Adrenal gland (tissue), 12 donors: ENCODE measurements around the gene HNRNPM. TPM values are rescaled to one million over a fixed set of nuclear protein-coding genes. Genes with fewer than 3 reads are reported as not detected.

Source experiments
- DNase-seq, 7 donors: peaks; one replicate each; pipeline ENCODE4 v3.0.0-alpha.2; 2019 to 2020
- H3K27ac ChIP-seq, 5 donors: fragments of 200-600 bp; sonication (generic) in 4 of 5; 1 replicate in 3 of 5; 2 replicates in 2 of 5; pipeline versions ENCODE4 v1.5.1 to v1.8.0; 2016 to 2020; ENCODE audit warnings: mild to moderate bottlenecking in 1 of 5
- H3K27me3 ChIP-seq: fragments of 200-600 bp; 2 replicates; pipeline ENCODE4 v1.8.0; 2021
- H3K36me3 ChIP-seq, 2 donors: fragments of 200-600 bp; replicated peaks in 1 of 2; 1 replicate in 1 of 2; 2 replicates in 1 of 2; pipeline versions ENCODE4 v1.5.1 to v1.8.0; 2018 to 2022
- H3K4me1 ChIP-seq, 2 donors: fragments of 200-600 bp; replicated peaks in 1 of 2; 1 replicate in 1 of 2; 2 replicates in 1 of 2; pipeline versions ENCODE4 v1.5.1 to v1.8.0; 2018 to 2021
- H3K4me3 ChIP-seq, 4 donors: fragments of 200-600 bp; sonication (generic) in 3 of 4; one replicate each; pipeline ENCODE4 v1.5.1; 2016 to 2018
- H3K9me3 ChIP-seq, 3 donors: fragments of 200-600 bp; sonication (generic) in 1 of 3; replicated peaks in 1 of 3; 1 replicate in 2 of 3; 2 replicates in 1 of 3; pipeline versions ENCODE4 v1.5.1 to v1.8.0; 2016 to 2021
- CTCF ChIP-seq, 6 experiments: fragments of 450-650 bp in 4 of 6; fragments of 200-600 bp in 2 of 6; sonication (generic) in 1 of 6; IDR thresholded peaks; 1 replicate in 5 of 6; 2 replicates in 1 of 6; pipeline versions ENCODE4 v1.5.1 to v1.8.0; 2016 to 2021; ENCODE audit warnings: antibody characterized with exemption in 6 of 6, mild to moderate bottlenecking in 2 of 6, moderate library complexity in 1 of 6
- POLR2A ChIP-seq, 2 donors: fragments of 450-650 bp; IDR thresholded peaks; one replicate each; pipeline ENCODE4 v1.6.1; 2017; ENCODE audit warnings: antibody characterized with exemption in 2 of 2, mild to moderate bottlenecking in 2 of 2, moderate library complexity in 1 of 2
- WGBS, 4 donors: extraction: QIAGEN DNeasy Blood & Tissue Kit in 2 of 4; methylation state at CpG; one replicate each; pipeline versions ENCODE4 v1.1.5 to v1.1.7; 2013 to 2017; 5-methylcytosine and 5-hydroxymethylcytosine counted together
- intact Hi-C, 2 donors: fragments of 100-400 bp; cut with DNase I; formaldehyde crosslinking; loops; one replicate each; pipeline versions ENCODE4 v1.14.1 to v1.15.0; 2022 to 2023
- polyA plus RNA-seq, 3 donors: library from polyadenylated mRNA; stranded (reverse); fragments of 200-250 nt in 2 of 3; fragments of 350-450 nt in 1 of 3; fragmentation: Illumina TruSeq in 1 of 3; extraction: RNeasy Lipid Tissue Mini Kit (QIAGEN cat#74804) in 1 of 3; gene quantifications; one replicate each; pipeline ENCODE4 v1.2.3, GENCODE V29; 2013 to 2014
- total RNA-seq, 9 donors: library from RNA; depleted of rRNA in 4 of 9; stranded (reverse); fragments of >200 nt in 4 of 9; fragments of 120-200 nt in 1 of 9; fragmentation: NEBNext Ultra II Directional in 1 of 9; extraction: Animal tissue kit (Norgen Biotek cat#: 25700) in 1 of 9; gene quantifications; one replicate each; pipeline versions ENCODE4 v1.1.0 to v1.2.4, GENCODE V29; 2013 to 2023
- donor health status: healthy with polysubstance abuse.
- donor health status: Bipolar disorder and iron deficiency.
- donor health status: DM: yes; HTN: yes; CAD: no.
- donor health status: DM: no; HTN: no; CAD: no.
- donor health status: DM: no; HTN: no; CAD: no.
- donor health status: DM: yes; HTN: yes; CAD: no.

HNRNPM gene
- total and polyA plus RNA-seq, 12 donors, result 51.7 to 262 (median 77.4) TPM

GRCh38 chr19:8488365-8488764 lies 43.6 kb downstream of the HNRNPM start:
- H3K4me3 ChIP-seq, result no peak overlapping the region
- TF ChIP-seq CTCF (IDR thresholded peaks at IDR 0.05), result no peak
- TF ChIP-seq POLR2A (IDR thresholded peaks at IDR 0.05), result no peak
- no peaks in the 10 kb centered on the region for H3K4me1 ChIP-seq
- H3K36me3 ChIP-seq, result peaks cover 0 to 61% of the 10 kb centered on the region in 2 donors
- WGBS, 4 donors, result 74 to 81% (median 76%) methylated on average over 15 of the region's 15 CpGs
- no peaks in the 10 kb centered on the region for H3K27me3 ChIP-seq
- H3K9me3 ChIP-seq, result no peaks in the 10 kb centered on the region
- intact Hi-C loops, result no loop called here
- DNase-seq, result no peak
- peak overlapping the region in 1 of 5 donors; percentile 32 for H3K27ac ChIP-seq

- H3K4me3 ChIP-seq, result no peak overlapping the region
- H3K27ac ChIP-seq, result no peak overlapping the region
- no peaks in the 10 kb centered on the region for H3K9me3 ChIP-seq
- H3K27me3 ChIP-seq, result no peaks in the 10 kb centered on the region
- no peak for TF ChIP-seq POLR2A (IDR thresholded peaks at IDR 0.05)
- TF ChIP-seq CTCF (IDR thresholded peaks at IDR 0.05), result no peak
- no peaks in the 10 kb centered on the region for H3K4me1 ChIP-seq
- no peak for DNase-seq
- 79 to 89% (median 84%) methylated on average over 13 to 25 of the region's 25 CpGs for WGBS, 4 donors
- intact Hi-C loops, result no loop called here
- peaks cover 0 to 47% of the 10 kb centered on the region in 2 donors for H3K36me3 ChIP-seq
Observed at GRCh38 chr19:8489561-8490394, 45.0 kb downstream of the HNRNPM start.

GRCh38 chr19:8490395-8490760 lies 45.6 kb downstream of the HNRNPM start:
- 68 to 78% (median 77%) methylated on average over 5 to 24 of the region's 24 CpGs for WGBS, 4 donors
- Histone ChIP-seq H3K4me3 (no peak overlapping the region), H3K27ac (no peak overlapping the region), H3K36me3 (peaks cover 0 to 41% of the 10 kb centered on the region in 2 donors), H3K27me3 (no peaks in the 10 kb centered on the region), H3K9me3 (no peaks in the 10 kb centered on the region), H3K4me1 (no peaks in the 10 kb centered on the region)
- intact Hi-C loops, result no loop called here
- DNase-seq, result no peak
- TF ChIP-seq POLR2A (IDR thresholded peaks at IDR 0.05) (no peak), CTCF (IDR thresholded peaks at IDR 0.05) (no peak)

GRCh38 chr19:8490873-8491272 lies 46.1 kb downstream of the HNRNPM start:
- TF ChIP-seq CTCF (IDR thresholded peaks at IDR 0.05) (no peak), POLR2A (IDR thresholded peaks at IDR 0.05) (no peak)
- DNase-seq, result no peak
- intact Hi-C loops, result no loop called here
- no peak overlapping the region for H3K27ac ChIP-seq
- no peaks in the 10 kb centered on the region for H3K4me1 ChIP-seq
- H3K4me3 ChIP-seq, result no peak overlapping the region
- H3K27me3 ChIP-seq, result no peaks in the 10 kb centered on the region
- no peaks in the 10 kb centered on the region for H3K9me3 ChIP-seq
- peaks cover 0 to 36% of the 10 kb centered on the region in 2 donors for H3K36me3 ChIP-seq
- 80 to 88% (median 85%) methylated on average over 10 to 12 of the region's 12 CpGs for WGBS, 4 donors
